Stimulated activated CD8-positive, alpha-beta memory T cell treated with anti-CD3 and anti-CD28 coated beads, Interleukin-2, amount 100 ng/mL, for 1 hour (primary cell): Measurements from ENCODE around the gene STRA6.

Source experiments
- DNase-seq, 2 donors: peaks; one replicate each; pipeline ENCODE4 v3.0.0-alpha.2; 2020; ENCODE audit warnings: low read depth in 2 of 2

Gene STRA6

DNA sequence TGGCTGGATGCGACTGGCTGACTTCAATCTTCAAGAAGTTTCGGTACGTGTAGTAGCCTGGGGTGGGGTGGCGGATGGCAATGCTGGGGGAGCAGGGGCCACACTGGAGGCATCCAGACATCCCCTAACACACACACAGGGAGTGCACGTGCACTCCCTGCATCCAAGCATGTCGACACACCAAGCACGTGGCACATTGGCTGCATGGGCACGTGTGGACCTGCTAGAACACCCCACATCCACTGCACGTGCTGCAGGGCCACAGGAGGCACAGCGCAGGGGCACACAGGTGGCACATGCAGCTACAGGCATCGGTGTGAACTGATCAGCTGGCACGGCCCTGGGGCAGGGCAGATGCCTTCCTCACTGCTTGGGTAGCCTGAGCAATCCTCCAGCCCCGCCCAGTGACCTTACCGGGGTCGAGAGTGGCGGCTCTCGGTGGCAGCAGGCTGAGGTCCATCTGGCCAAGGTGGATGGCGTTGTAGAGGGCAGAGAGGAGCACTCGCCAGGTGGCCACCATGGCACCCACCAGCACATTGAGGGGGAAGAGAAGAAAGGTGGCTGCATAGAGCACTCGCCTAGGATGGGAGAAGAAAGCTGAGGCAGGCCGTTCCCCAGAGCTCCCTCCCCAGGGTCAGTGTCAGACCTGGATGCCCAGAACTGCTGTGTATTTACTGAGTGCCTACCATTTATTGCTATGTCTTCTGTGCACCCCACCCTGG, 21.5 kb downstream of the STRA6 start:
- no peak for DNase-seq

DNA sequence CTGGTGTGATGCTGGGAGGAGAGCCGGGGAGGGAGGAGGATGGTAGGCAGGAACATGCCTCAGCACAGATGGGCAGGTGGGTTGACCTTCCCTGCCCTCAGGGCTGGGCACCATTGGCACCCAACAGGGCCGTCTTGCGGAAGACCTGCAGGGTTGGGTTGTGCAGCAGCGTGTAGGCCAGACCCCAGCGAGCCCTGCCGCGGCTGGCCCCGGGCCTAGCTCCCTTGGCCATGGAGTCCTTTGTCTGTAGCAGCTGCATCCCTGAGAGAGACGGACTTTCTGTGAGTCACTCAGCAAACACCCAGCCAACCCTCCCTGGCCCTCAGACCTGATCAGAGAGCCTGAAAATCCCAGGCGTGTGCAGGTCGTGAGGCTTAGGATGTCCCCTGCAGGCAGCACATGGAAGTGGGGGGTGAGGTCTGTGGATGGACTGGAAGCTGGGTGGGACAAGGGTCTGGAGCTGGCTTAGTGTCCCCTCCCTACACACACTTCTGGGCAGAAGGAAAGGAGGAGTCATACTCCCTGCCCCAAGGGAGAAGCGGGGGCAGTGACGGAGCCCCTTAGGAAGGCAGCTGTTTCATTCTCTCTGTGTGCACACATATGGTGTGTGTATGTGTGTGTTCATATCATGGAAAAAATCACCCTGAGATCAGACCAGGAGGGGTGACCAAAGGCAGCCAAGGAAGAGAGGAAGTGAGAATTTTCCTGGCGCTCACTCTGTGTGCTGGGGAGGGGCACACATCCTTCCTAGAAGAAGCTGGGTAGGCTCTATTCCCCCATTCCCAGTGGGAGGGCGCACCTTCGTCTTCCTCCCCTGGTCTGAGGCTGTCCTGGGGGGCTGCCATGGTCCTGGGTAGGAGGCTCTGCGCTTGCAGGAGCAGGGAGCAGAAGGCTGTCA, 22.4 kb downstream of the STRA6 start:
- DNase-seq: no peak

DNA sequence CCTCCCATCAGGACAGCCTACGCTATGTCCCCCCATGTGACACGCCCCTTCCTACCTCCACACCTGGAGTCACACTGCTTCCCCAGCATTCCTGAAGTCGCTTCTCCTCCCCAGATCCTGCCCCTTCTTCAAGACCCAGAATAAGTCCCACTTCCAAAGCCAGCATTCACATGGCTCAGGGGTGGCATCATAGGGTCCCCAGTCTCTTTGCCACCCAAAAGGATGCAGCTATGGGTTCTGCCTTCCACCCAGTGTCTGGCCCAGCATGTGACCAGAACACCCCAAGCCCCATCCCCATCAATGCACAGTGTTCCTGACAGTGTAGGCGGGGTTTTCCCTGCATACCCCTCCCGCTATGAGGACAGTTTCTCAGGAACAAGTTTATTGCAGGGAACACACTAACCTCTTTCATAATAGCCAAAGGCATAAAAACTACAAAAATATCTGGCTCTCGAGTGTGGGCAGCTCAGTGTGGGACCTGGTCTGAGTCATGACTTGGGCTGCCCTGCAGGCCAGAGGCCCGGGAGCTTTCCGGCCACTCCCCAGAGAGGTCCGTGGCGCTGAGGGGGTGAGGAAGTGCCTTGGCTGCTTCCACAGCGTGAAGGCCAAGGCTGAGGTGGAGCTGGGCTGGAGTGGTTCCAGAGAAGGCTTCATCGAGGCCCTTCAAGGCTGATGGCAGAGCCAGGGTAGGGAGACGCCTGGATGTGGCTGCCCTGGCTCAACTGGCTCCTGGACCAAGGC, 23.3 kb downstream of the STRA6 start:
- DNase-seq: no peak

DNA sequence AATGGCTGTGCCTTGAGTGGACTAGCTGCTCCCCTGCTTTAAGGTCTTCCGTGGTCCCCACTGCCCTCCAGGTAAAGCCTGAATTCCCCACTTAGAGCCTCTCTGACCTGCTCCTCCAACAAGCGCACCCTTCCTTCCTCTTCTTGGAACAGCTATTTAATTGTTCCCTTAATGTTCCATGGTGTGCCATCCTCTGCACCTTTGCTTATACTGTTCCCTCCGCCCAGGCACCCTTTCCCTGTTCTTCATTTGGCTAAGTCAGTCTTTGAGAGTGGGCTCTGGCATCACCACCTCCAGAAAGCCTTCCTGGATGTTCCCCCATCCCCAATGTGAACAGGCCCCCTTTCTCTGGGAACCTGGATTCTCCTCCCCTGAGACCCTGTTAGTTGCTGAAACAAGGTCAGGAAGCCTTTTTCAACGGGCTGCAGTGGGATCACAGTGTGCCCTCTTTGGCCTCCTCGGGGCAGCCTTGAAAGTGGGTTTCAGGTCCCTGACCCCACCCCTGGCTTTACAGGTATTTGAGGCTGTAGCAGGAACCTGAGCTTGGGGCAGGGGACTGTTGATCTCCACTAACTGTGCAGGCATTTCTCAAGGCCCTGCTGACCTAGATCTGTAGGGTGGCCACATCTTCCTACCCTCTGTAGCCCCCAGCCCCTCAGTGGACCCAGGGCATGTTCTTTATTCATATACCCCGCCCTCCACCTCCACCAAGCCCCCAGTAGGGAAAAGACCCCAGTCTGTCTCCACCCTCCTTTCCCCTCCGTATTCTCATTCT, 24.1 kb downstream of the STRA6 start:
- DNase-seq: no peak

DNA sequence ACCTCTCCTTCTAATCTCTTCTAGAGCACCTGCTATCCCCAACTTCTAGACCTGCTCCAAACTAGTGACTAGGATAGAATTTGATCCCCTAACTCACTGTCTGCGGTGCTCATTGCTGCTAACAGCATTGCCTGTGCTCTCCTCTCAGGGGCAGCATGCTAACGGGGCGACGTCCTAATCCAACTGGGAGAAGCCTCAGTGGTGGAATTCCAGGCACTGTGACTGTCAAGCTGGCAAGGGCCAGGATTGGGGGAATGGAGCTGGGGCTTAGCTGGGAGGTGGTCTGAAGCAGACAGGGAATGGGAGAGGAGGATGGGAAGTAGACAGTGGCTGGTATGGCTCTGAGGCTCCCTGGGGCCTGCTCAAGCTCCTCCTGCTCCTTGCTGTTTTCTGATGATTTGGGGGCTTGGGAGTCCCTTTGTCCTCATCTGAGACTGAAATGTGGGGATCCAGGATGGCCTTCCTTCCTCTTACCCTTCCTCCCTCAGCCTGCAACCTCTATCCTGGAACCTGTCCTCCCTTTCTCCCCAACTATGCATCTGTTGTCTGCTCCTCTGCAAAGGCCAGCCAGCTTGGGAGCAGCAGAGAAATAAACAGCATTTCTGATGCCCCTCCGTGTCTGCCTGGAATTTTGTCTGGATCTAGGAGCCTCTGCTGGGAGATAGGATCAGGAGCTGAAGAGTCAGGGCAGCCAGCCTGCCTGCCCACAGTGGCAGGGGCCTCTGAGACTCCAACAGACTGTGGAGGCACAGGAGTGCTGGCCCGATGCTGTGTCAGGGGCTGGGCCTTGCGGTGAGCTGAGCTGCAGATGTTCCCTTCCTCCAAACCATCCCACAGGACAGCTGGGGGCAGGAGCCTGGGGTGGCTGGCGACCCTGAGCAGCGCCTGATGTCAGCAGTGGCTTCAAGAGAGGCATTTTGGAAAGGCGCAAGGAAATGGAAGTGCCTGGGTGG, 26.0 kb downstream of the STRA6 start:
- DNase-seq: no peak

DNA sequence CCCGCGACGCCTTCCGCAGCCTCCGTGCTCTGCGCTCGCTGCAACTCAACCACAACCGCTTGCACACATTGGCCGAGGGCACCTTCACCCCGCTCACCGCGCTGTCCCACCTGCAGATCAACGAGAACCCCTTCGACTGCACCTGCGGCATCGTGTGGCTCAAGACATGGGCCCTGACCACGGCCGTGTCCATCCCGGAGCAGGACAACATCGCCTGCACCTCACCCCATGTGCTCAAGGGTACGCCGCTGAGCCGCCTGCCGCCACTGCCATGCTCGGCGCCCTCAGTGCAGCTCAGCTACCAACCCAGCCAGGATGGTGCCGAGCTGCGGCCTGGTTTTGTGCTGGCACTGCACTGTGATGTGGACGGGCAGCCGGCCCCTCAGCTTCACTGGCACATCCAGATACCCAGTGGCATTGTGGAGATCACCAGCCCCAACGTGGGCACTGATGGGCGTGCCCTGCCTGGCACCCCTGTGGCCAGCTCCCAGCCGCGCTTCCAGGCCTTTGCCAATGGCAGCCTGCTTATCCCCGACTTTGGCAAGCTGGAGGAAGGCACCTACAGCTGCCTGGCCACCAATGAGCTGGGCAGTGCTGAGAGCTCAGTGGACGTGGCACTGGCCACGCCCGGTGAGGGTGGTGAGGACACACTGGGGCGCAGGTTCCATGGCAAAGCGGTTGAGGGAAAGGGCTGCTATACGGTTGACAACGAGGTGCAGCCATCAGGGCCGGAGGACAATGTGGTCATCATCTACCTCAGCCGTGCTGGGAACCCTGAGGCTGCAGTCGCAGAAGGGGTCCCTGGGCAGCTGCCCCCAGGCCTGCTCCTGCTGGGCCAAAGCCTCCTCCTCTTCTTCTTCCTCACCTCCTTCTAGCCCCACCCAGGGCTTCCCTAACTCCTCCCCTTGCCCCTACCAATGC, 27.1 kb downstream of the STRA6 start:
- no peak for DNase-seq

DNA sequence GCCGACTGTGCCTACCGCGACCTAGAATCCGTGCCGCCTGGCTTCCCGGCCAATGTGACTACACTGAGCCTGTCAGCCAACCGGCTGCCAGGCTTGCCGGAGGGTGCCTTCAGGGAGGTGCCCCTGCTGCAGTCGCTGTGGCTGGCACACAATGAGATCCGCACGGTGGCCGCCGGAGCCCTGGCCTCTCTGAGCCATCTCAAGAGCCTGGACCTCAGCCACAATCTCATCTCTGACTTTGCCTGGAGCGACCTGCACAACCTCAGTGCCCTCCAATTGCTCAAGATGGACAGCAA, 27.7 kb downstream of the STRA6 start:
- DNase-seq: no peak

DNA sequence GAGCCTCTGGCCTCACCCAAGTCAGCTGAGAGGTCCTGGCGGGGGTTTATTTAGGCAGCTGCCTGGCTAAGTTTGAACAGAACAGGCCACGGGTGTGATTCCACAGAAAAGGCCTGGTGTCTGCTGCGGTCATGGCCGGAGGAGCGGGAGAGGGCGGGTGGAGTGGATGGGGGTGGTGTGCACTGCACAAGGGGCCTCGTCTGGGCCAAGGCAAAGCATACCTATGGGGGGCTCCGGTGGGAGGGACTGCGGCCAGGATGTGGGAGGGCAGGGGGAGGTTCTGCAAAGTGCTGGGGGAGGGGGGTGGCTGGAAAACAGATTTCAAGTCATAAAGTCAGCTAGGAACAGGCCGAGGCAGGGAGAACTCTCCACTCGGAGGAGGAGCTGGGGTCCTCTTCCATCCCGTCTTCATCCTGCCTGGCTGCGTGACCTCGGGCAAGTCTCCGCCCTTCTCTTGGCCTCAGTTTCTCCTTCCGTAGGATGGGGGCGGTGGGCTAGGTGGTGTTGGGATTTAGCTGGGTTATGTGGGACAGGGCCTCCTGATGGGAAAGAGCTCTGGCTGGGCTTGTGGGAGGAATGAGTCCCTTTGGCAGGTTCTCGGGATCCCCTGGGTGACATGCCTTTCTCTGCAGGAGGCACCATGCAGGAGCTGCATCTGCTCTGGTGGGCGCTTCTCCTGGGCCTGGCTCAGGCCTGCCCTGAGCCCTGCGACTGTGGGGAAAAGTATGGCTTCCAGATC, 28.2 kb downstream of the STRA6 start:
- DNase-seq: no peak

DNA sequence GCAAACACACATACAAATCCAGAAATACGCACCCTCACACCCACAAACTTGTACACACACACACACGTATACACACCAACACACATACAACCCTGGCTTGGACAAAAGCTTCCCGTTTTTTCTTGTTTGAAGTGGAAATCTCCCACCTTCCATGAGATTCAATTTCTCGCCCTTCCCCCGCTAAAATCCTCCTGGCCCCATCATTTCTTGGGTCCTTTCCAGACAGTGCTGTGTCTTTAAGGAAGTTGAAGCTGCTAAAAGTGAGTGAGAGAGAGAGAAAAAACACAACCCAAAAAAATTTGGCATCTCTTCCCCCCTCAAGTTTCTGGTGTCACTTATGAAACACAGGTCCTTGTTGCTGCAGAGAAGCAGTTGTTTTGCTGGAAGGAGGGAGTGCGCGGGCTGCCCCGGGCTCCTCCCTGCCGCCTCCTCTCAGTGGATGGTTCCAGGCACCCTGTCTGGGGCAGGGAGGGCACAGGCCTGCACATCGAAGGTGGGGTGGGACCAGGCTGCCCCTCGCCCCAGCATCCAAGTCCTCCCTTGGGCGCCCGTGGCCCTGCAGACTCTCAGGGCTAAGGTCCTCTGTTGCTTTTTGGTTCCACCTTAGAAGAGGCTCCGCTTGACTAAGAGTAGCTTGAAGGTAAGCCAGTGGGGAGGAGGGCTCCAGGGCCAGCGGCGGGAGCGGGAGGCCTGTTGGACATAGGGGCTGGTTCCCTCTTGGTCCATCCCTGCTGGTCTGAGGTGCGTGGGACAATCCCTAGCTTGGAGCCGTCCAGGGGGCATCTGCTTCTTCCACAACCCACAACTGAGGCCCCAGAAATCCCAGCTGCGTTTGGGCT, 29.0 kb downstream of the STRA6 start, which contains the start of gene ISLR:
Gene ISLR, plus strand, starts transcription at position 331 of the 839 bp plus-strand sequence. CDS start 1,149 bp downstream, outside the sequence.
- no peak for DNase-seq

DNA sequence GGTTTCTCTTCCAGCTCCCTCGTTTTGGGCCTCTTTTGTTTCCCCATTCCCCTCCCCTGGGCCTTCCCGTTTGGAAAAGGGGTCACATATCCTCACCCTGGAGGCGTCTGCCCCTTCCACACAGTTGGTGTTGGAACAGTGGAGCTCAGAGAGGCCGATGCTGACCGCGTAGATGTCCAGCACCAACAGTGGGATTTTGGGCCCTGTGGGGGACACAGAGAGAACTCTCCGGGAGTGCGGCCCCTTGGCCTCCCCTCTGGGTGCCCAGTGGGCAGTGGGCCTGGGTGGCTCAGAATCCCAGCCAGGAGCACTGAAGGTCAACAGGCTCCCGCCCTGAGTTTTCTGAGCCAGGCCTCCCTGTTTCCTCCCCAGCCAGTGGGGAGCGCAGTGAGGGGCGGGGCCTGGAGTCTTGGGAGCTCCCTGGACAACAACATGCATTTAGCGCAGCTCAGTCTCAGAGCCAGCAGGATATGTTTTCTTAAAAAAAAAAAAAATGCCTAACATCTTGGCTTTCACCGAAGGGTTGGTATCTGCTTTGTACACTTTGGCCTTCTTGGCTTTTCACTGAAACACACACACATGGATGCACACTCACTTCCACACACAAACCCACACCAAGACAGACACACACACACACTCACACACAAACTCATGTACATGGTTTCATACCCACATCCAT, 29.7 kb downstream of the STRA6 start:
- DNase-seq: no peak

DNA sequence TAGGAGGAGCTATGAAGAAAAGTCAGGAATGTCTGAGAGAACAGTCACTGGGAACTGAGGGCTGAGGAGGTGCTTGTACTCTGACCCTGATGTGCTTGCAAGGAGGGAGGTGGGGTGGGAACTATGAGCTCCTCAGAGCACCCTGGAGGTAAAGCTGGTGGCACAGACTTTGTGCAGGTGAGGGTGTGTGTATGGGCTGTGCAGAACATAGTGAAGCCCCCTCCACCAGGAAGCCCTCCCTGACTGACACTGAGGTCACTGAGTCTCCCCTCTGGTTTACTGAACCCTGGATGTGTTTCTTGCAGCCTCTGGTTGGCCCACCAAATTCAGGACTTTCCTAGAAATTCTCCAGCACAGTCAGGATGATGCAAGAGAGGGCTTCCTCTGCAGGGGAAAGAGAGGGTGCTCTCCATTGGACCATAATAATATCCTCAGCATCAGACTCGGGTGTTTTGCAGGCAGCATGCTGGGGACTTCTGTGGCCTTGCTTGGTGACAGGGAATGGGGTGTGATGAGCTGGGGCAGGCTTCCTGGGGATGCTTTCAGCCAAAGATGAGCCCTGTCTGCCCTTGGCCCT, 30.5 kb downstream of the STRA6 start:
- no peak for DNase-seq

DNA sequence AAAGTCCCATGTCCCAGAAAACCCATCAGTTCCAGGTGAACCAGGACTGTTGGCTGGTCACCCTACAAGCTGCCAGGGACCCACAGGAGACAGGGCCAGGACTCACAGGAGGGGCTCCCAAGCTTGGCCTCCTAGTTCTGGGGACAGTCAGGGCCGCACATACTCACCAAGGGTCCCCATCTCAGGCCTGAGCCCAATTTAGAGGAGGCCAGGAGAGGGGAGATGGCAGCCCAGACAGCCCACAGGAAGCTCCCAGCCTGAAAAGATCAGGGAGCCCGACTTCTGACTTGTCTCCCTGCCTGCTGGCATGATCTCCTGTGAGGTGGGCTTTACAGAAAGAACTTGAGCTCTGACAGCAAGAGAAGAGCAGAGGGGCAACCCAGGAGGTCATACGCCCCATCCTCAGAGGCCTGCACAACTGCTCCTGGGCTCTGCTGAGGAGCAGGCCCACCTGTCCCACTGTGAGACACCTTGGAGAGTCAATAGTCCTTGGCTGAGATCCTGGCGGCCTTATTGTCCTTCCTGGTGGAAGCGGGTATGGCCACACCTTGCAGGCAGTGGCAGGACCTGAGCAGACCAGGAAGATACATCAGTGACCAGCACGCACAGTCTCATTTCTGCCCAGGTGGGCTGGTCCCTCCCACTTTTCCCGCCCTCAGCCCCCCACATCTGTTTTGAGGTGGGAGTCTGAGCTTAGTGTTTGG, 31.6 kb downstream of the STRA6 start:
- DNase-seq: no peak

DNA sequence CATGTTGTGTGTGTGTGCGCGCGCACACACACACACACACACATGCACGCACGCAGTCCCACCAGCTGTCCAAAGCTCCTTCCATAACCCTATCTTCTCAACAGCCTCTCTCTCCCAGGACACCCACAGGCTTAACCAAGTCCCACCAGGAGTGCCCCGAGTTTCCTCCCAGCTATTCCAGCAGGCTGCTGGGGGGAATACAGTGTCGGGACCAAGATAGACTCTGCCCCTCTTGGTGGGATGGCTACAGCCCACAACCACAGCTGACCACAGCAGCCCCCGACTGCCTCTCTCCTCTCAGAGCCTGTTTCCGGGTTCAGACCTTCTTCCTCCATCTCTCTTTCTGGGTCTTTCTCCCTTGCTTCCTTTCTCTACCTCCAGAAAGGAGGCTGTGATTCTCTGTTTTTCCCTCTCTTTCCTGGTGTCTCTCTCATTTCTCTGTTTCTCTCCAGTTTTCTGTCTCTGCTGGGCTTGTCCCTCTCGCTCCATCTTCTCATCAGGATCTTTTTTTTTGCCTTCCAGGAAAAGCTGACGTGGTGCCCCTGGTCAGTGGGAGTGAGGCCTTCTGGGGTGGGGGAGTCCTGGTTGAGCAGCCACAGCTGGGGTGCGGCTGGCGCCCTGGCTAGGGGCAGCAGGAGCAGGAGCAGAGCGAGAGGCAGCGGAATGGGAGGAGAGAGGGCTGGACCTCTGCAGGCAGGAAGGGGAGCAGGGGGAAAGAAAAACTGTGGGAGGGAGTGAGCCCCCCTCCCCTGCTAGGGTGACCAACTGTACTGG, 32.3 kb downstream of the STRA6 start:
- no peak for DNase-seq

DNA sequence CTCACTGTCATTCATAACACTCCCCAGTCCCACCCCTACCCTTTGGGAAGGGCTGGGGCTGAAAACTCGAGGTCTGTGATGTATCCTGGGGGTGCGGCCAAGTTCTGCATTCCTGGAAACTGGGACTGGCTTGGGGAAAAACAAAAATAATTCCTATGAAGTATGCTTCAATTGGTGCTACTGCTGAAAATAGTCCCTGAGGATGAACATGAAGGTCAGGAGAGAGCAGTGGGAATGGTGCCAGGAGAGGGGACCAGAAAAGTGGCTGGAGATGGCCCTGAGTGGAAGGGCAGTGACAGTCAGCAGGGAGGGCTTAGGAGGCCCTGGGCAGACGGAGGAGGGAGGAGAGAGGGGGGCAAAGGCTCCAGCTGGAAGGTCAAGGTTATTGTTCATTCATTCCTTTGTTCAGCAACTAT, 33.9 kb downstream of the STRA6 start:
- no peak for DNase-seq

DNA sequence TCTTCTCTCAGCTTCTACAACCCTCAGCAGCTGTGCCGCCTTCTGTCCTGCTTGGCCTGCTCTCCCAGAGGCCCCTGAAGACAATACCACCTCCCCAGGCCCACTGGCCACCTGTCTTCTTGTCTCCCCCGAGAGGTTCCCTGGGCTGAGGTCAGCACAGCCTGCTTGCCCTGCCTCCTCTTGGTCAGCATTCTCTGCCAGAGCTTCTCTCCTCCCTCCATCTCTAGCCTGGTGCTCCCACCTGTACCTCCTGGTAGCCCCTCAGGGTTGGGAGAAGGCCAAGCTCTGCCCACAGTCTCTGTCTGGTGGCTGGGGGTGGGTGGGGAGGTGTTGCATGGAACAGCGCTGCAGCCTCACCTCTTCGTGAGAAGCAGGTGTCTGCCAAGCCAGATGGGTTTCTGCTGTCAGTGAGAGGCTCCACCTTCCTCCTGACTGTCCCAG, 34.7 kb downstream of the STRA6 start:
- DNase-seq: no peak
